Skeletal muscle satellite cell (primary cell): ENCODE measurements around the gene CSGALNACT2.
A peak's percentile ranks its signal among the peaks of the same experiment; 100 is the strongest.

Source experiments
- H3K27me3 ChIP-seq: 2 replicates; pipeline ENCODE4 v1.7.0; 2013; ENCODE audit warnings: low read length; ENCODE audit not compliant: control insufficient read depth, insufficient read depth
- H3K36me3 ChIP-seq: 2 replicates; pipeline ENCODE4 v1.7.0; 2013; ENCODE audit warnings: mild to moderate bottlenecking, control low read depth, low read length; ENCODE audit not compliant: insufficient read depth
- H3K4me1 ChIP-seq: 2 replicates; pipeline ENCODE4 v1.7.0; 2013; ENCODE audit warnings: low read length; ENCODE audit not compliant: control insufficient read depth, insufficient read depth
- H3K4me2 ChIP-seq: 2 replicates; pipeline ENCODE4 v1.7.0; 2013; ENCODE audit warnings: mild to moderate bottlenecking, low read length
- H3K4me3 ChIP-seq: 2 replicates; pipeline ENCODE4 v1.7.0; 2013; ENCODE audit warnings: low read length
- H3K9ac ChIP-seq: 2 replicates; pipeline ENCODE4 v1.7.0; 2013; ENCODE audit warnings: mild to moderate bottlenecking, low read depth, low read length, moderate library complexity
- H3K9me3 ChIP-seq: replicated peaks from 2 replicates; pipeline ENCODE4 v1.7.0; 2013; ENCODE audit warnings: mild to moderate bottlenecking, control low read depth, low read length

Gene CSGALNACT2

DNA sequence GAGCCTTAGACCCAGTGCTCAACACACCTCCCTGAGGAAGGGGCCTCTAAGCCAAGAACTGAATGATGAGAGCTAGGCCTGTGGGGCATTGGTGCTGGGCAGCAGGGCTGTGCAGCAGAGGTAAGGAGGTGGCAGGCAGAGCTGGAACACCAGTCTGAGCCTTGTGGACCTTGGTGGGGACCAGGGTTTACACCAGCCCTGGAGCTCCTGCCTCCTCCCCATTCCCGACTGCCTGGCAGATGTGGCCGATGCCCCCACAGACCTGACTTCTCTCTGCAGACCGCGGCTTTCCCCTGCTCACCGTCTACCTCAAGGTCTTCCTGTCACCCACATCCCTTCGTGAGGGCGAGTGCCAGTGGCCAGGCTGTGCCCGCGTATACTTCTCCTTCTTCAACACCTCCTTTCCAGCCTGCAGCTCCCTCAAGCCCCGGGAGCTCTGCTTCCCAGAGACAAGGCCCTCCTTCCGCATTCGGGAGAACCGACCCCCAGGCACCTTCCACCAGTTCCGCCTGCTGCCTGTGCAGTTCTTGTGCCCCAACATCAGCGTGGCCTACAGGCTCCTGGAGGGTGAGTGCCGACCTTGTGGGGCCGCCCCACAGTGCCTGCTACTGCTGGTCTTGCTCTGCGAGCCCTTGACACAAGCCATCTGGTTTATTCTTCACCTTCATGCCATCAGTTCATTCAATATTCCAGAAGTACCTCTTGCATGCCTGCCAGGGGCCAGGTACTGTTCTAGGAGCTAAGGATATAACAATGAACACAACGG is 36.0 kb upstream of the CSGALNACT2 start:
- Histone ChIP-seq H3K9me3 (no peaks in the 10 kb centered on the region), H3K4me3 (no peak overlapping the region), H3K4me1 (peaks cover 3% of the 10 kb centered on the region), H3K36me3 (no peaks in the 10 kb centered on the region), H3K4me2 (no peak overlapping the region), H3K9ac (no peak overlapping the region), H3K27me3 (peaks cover 33% of the 10 kb centered on the region)

DNA sequence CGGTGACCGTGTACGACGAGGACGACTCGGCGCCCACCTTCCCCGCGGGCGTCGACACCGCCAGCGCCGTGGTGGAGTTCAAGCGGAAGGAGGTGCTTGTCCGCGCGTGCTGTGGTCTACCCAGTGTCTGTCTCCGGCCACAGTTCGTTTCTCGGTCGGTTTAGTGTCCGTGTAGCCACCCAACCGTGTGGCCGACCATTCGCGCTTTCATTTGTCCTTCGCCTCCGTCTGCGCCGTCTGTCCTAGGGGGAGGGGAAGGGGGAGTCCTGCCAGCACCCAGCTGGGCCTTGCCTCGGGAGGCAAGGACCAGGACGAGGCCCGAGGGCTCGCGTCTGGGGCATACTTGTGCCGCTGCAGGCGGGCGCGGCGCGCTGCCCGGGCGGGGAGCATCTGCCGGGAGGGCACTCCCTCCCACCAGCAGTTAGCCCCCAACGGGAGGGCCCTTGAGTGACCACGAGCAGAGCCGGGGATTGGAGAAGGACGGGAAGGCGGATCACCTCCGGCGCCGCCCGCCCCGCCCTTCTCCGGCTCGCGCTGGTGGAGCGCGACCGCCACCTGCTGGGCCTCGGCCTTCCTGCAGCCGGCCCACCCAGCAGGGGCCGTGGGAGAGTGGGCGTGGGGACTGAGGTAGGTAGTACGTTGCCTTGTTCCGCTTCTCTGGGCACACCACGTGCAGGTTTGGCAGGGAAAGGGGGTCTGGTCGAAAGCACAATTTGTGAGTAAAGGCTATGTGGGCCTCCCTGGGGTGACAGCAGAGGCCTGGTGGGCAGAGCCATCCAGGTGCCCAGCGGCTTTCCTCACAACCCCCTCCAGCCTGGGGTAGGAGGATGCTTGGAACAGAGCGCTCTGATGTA is 32.9 kb upstream of the CSGALNACT2 start:
- Histone ChIP-seq H3K27me3 (peaks cover 22% of the 10 kb centered on the region), H3K9me3 (no peaks in the 10 kb centered on the region), H3K4me3 (peak overlapping the region; percentile 73), H3K4me1 (peaks cover 6% of the 10 kb centered on the region), H3K36me3 (no peaks in the 10 kb centered on the region), H3K4me2 (peak overlapping the region; percentile 95), H3K9ac (peak overlapping the region; percentile 63)

DNA sequence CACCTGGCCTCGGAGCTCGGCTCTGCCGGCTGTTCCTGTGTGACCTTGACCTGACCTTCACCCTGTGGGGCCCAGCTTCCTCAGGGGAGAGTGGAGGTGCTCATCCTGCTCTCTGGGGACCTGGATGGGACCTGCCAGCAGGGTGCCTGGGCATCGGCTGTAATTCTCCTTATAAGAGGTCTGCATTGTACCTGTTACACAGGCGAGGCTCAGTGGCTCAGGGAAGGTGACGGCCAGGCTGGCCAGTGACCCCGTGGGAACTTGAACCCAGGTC is 32.4 kb upstream of the CSGALNACT2 start:
- Histone ChIP-seq H3K36me3 (no peaks in the 10 kb centered on the region), H3K4me1 (peaks cover 12% of the 10 kb centered on the region), H3K4me2 (peak overlapping the region; percentile 95), H3K4me3 (no peak overlapping the region), H3K9me3 (no peaks in the 10 kb centered on the region), H3K27me3 (peaks cover 20% of the 10 kb centered on the region), H3K9ac (no peak overlapping the region)

DNA sequence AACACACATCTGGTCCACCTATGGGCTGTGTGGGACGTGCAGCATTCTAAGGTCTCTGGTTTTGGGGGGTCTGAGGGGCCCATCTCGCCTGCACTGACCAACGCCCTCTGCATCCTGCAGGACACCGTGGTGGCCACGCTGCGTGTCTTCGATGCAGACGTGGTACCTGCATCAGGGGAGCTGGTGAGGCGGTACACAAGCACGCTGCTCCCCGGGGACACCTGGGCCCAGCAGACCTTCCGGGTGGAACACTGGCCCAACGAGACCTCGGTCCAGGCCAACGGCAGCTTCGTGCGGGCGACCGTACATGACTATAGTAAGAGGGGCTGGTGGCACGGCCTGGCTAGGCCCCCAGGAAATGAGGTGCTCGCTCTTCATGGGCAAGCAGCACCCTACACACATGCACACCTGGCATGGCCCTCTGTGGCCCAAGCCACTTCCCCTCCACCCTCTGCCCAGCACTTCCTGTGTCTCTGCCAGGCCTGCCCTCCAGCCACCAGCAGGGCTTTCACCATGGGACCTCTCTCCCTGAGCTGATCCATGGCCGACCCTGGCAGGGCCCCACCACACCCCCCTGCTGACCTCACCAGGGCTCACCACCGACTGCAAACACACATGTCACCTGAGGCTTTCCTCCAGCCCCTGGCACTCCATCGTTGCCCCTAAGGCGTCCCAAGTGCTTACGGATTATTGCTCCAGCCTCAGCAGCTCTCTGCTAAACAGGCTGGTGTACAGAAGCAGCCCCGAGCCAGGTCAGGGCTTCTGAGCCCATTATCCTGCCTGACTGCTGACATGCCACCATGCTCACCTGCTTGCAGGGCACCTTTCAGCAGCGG is 31.8 kb upstream of the CSGALNACT2 start:
- Histone ChIP-seq H3K9ac (no peak overlapping the region), H3K36me3 (no peaks in the 10 kb centered on the region), H3K9me3 (no peaks in the 10 kb centered on the region), H3K27me3 (peaks cover 16% of the 10 kb centered on the region), H3K4me3 (no peak overlapping the region), H3K4me2 (no peak overlapping the region), H3K4me1 (peaks cover 16% of the 10 kb centered on the region)

DNA sequence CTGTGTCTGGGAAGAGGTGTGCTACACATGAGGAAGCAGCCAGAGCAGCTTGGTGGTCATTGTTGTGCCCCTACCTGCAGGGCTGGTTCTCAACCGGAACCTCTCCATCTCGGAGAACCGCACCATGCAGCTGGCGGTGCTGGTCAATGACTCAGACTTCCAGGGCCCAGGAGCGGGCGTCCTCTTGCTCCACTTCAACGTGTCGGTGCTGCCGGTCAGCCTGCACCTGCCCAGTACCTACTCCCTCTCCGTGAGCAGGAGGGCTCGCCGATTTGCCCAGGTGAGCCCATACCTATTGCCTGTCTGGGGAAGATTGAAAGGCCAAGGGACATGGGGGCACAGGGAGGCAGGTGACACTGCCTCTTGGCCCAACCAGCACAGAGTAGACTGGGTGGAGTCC is 29.3 kb upstream of the CSGALNACT2 start:
- Histone ChIP-seq H3K9me3 (no peaks in the 10 kb centered on the region), H3K4me2 (no peak overlapping the region), H3K4me1 (peaks cover 16% of the 10 kb centered on the region), H3K9ac (no peak overlapping the region), H3K4me3 (no peak overlapping the region), H3K36me3 (no peaks in the 10 kb centered on the region), H3K27me3 (peaks cover 4% of the 10 kb centered on the region)

DNA sequence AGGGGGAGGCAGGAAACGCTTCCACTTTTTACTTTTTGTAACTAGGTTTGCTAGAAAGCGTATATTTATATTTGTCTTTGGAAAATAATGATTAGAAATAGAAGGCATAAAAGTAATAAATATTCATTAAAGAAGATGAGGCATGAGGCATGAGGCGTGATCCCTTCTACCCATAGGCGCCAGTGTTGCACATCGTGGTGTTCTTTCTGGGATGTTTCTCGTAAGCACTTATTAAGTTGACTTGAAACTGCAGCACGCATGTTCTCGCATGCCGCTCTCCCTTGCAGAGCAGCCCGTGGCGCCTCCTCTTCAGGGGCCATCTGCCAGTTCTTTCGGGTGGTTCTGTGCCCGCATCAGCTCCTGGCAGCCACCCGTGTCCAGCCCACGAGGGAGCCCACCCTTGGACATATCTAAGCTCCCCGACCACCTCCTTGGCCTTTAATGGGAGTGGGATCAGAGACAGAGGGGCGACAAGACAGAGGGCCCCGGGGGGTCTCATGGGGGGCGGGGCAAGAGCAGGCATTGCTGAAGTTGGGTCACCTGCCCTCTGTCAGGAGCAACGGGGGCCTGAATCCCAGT is 28.5 kb upstream of the CSGALNACT2 start:
- no peak overlapping the region for H3K9ac ChIP-seq
- no peaks in the 10 kb centered on the region for H3K9me3 ChIP-seq
- no peaks in the 10 kb centered on the region for H3K27me3 ChIP-seq
- H3K36me3 ChIP-seq: no peaks in the 10 kb centered on the region
- H3K4me1 ChIP-seq: peaks cover 16% of the 10 kb centered on the region
- no peak overlapping the region for H3K4me2 ChIP-seq
- H3K4me3 ChIP-seq: no peak overlapping the region

DNA sequence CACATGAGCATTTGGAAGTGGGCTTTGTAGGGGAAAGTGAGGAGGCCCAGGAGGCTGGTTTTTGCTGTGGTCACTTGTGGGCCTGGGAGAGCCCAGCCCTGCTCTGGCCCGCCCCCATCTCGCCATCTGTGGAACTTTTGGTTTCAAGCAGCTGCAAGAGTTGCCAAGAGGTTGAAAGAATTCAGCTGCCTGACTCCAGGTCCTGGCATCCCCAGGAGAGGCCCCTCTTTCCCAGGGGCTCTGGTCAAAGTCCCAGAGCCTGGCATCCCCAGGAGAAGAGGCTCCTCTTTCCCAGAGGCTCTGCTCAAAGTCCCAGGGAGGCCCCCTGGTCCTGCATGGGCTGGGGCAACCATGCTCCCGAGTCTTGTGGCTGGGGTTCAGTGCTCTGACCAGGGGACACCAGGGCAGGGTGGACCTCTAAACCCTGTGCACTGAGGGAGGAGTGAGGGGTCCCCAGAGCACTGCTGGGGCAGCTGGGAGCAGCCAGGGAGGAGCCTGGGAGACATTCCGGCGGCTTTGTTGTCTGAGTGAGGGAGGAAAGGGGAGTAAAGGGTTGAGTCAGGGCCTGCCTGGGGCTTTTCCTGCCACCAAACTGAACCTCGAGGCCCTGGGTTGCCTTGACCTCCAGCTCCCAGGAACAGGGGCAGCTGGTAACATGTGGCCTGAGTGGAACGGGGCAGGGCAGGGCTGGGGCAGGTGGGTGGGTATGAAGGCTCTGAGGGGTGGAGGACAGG is 27.7 kb upstream of the CSGALNACT2 start:
- H3K9ac ChIP-seq: peak overlapping the region; percentile 29
- H3K36me3 ChIP-seq: no peaks in the 10 kb centered on the region
- peaks cover 13% of the 10 kb centered on the region for H3K4me1 ChIP-seq
- H3K9me3 ChIP-seq: no peaks in the 10 kb centered on the region
- no peak overlapping the region for H3K4me3 ChIP-seq
- peak overlapping the region; percentile 33 for H3K4me2 ChIP-seq
- H3K27me3 ChIP-seq: no peaks in the 10 kb centered on the region

DNA sequence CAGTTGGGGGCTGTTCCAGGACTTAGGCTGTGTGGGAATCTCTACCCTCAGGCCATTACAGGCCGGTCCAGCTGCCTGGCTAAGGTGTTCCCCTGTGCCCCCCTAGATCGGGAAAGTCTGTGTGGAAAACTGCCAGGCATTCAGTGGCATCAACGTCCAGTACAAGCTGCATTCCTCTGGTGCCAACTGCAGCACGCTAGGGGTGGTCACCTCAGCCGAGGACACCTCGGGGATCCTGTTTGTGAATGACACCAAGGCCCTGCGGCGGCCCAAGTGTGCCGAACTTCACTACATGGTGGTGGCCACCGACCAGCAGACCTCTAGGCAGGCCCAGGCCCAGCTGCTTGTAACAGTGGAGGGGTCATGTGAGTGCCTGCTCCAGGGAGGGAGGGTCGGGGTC is 27.1 kb upstream of the CSGALNACT2 start:
- Histone ChIP-seq H3K27me3 (no peaks in the 10 kb centered on the region), H3K9ac (no peak overlapping the region), H3K4me1 (peaks cover 13% of the 10 kb centered on the region), H3K4me3 (no peak overlapping the region), H3K4me2 (no peak overlapping the region), H3K36me3 (no peaks in the 10 kb centered on the region), H3K9me3 (no peaks in the 10 kb centered on the region)

DNA sequence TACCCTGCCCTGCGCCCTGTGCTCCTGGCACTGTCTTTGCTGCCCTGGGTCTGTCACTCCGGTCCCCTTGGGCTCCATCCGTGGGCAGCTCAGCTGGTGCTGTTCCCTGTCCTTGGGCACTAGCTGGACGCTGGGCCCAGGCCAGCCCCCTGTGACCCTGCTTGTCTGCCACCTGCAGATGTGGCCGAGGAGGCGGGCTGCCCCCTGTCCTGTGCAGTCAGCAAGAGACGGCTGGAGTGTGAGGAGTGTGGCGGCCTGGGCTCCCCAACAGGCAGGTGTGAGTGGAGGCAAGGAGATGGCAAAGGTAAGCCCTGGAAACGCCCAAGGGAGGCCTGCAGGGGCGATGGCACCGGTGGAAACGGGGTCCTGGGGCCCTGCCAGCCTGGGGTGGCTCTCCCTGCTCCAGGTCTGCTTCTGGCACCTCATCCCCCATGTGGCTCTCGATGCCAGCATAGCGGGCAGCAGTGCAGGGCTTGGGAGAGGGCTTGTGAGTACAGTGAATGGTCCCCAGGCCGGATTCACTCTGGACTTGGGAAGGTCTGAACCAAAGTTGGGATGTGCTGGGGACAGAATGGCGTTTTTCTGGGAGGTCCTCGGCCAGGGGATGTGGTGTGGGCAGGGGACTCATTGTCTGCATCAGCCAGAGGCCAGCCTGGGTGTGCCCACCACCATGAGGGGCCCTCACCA is 26.2 kb upstream of the CSGALNACT2 start:
- no peak overlapping the region for H3K9ac ChIP-seq

DNA sequence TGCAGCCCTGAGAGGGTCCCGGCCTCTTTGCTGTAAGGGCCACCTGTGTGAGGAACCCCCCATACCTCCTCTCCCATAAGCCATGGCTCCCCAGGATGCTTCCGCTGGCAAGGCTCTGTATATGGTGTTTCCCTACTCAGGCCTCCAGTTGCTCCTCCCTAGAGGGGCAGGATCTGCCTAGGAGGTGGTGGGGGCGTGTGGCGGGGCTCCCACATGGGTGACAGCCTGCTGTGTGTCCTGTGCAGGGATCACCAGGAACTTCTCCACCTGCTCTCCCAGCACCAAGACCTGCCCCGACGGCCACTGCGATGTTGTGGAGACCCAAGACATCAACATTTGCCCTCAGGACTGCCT is 25.7 kb upstream of the CSGALNACT2 start:
- Histone ChIP-seq H3K4me1 (peaks cover 13% of the 10 kb centered on the region), H3K36me3 (no peaks in the 10 kb centered on the region), H3K27me3 (peaks cover 3% of the 10 kb centered on the region), H3K9ac (no peak overlapping the region), H3K9me3 (no peaks in the 10 kb centered on the region), H3K4me2 (no peak overlapping the region), H3K4me3 (no peak overlapping the region)

More for the DNA sequence above, 26.2 kb upstream of the CSGALNACT2 start:
- Histone ChIP-seq H3K27me3 (no peaks in the 10 kb centered on the region), H3K4me3 (no peak overlapping the region), H3K36me3 (no peaks in the 10 kb centered on the region), H3K4me2 (no peak overlapping the region), H3K4me1 (peaks cover 13% of the 10 kb centered on the region), H3K9me3 (no peaks in the 10 kb centered on the region)
